ENCODE results near the gene BEST2. TPM values are rescaled to one million over a fixed set of nuclear protein-coding genes. Genes with fewer than 3 reads are reported as not detected.

Gene BEST2
- polyA plus RNA-seq, 1 experiment: not detected

GRCh38 chr19:12749938-12750521 lies 1.6 kb upstream of the BEST2 start:
- no peak overlapping the region for H3K4me3 ChIP-seq (ENCODE audit: low read depth, low read length)
- H3K9me3 ChIP-seq (ENCODE audit: control insufficient read depth, insufficient read depth, low read length): peaks cover 13% of the 10 kb centered on the region
- peaks cover 12% of the 10 kb centered on the region for H3K27me3 ChIP-seq (ENCODE audit: control insufficient read depth, insufficient read depth, low read length)
- CTCF ChIA-PET: interaction anchor here (0.6 to 2.2 kb wide), 2 partner anchors 10 to 97 kb away, joined by 3 to 11 read pairs; no protein-coding TSS in a partner anchor
- POLR2A ChIA-PET: no interaction called here
- peak overlapping the region; percentile 11 for H3K27ac ChIP-seq (ENCODE audit: low read depth, low read length)
- DNase-seq (ENCODE audit: low read depth, low spot score): no peak
- TF ChIP-seq CTCF (IDR thresholded peaks at IDR 0.05; ENCODE audit: low read depth, low read length): no peak

- no peak for TF ChIP-seq CTCF (IDR thresholded peaks at IDR 0.05; ENCODE audit: low read depth, low read length)
- DNase-seq (ENCODE audit: low read depth, low spot score): no peak
- ChIA-PET POLR2A (no interaction called here), CTCF (interaction anchor here (2.2 kb wide), 1 partner anchor 9 kb away, joined by 11 read pairs; no protein-coding TSS in a partner anchor)
- Histone ChIP-seq H3K27ac (ENCODE audit: low read depth, low read length) (no peak overlapping the region), H3K27me3 (ENCODE audit: control insufficient read depth, insufficient read depth, low read length) (peaks cover 12% of the 10 kb centered on the region), H3K9me3 (ENCODE audit: control insufficient read depth, insufficient read depth, low read length) (peaks cover 13% of the 10 kb centered on the region), H3K4me3 (ENCODE audit: low read depth, low read length) (no peak overlapping the region)
Measured at GRCh38 chr19:12750851-12751250, 740 bp upstream of the BEST2 start.

- CTCF ChIA-PET: interaction anchor here (1.1 to 2.2 kb wide), 2 partner anchors 8 to 14 kb away, joined by 6 to 9 read pairs; no protein-coding TSS in a partner anchor
- no peak for TF ChIP-seq CTCF (IDR thresholded peaks at IDR 0.05; ENCODE audit: low read depth, low read length)
- Histone ChIP-seq H3K27ac (ENCODE audit: low read depth, low read length) (no peak overlapping the region), H3K27me3 (ENCODE audit: control insufficient read depth, insufficient read depth, low read length) (peaks cover 12% of the 10 kb centered on the region), H3K9me3 (ENCODE audit: control insufficient read depth, insufficient read depth, low read length) (peaks cover 9% of the 10 kb centered on the region), H3K4me3 (ENCODE audit: low read depth, low read length) (no peak overlapping the region)
- no peak for DNase-seq (ENCODE audit: low read depth, low spot score)
- POLR2A ChIA-PET: no interaction called here
Measured at GRCh38 chr19:12752056-12752781, 628 bp downstream of the BEST2 start.

GRCh38 chr19:12754465-12755196 lies 3.0 kb downstream of the BEST2 start:
- H3K27me3 ChIP-seq (ENCODE audit: control insufficient read depth, insufficient read depth, low read length): peaks cover 12% of the 10 kb centered on the region
- TF ChIP-seq CTCF (IDR thresholded peaks at IDR 0.05; ENCODE audit: low read depth, low read length): no peak
- ChIA-PET POLR2A (no interaction called here), CTCF (interaction anchor here (0.6 to 5.1 kb wide), 5 partner anchors 11 to 92 kb away, joined by 3 to 52 read pairs (median 6); no protein-coding TSS in a partner anchor)
- no peak overlapping the region for H3K27ac ChIP-seq (ENCODE audit: low read depth, low read length)
- no peaks in the 10 kb centered on the region; the same call in 1 of the 2 replicates for H3K9me3 ChIP-seq (ENCODE audit: control insufficient read depth, insufficient read depth, low read length)
- H3K4me3 ChIP-seq (ENCODE audit: low read depth, low read length): no peak overlapping the region
- no peak for DNase-seq (ENCODE audit: low read depth, low spot score)

Data from AG04450 (cell line).